ENCODE measurements around the gene ERICH6B. TPM values are rescaled to one million over a fixed set of nuclear protein-coding genes. Genes with fewer than 3 reads are reported as not detected.

The ERICH6B gene
- total RNA-seq, 1 donor from 2014 or later: not detected

GRCh38 chr13:45540195-45540594, 75.3 kb downstream of the ERICH6B start:
- no peaks in the 10 kb centered on the region for H3K27me3 ChIP-seq (ENCODE audit: control insufficient read depth, insufficient read depth, low read length)
- FAIRE-seq (no peak), DNase-seq (ENCODE audit: low read depth) (no peak)
- no peak for TF ChIP-seq CTCF (IDR thresholded peaks at IDR 0.05; ENCODE audit: insufficient read depth, low read length, severe bottlenecking)
- no peak overlapping the region for H3K4me3 ChIP-seq (ENCODE audit: low read depth, low read length)
- H3K36me3 ChIP-seq (ENCODE audit: control insufficient read depth, insufficient read depth, low read length): peaks cover 2% of the 10 kb centered on the region

GRCh38 chr13:45538382-45538781, 77.2 kb downstream of the ERICH6B start:
- Histone ChIP-seq H3K4me3 (ENCODE audit: low read depth, low read length) (no peak overlapping the region), H3K36me3 (ENCODE audit: control insufficient read depth, insufficient read depth, low read length) (peaks cover 4% of the 10 kb centered on the region), H3K27me3 (ENCODE audit: control insufficient read depth, insufficient read depth, low read length) (no peaks in the 10 kb centered on the region)
- DNase-seq (ENCODE audit: low read depth) (no peak), FAIRE-seq (peak; percentile 72)
- TF ChIP-seq CTCF (IDR thresholded peaks at IDR 0.05; ENCODE audit: insufficient read depth, low read length, severe bottlenecking): no peak

GRCh38 chr13:45537516-45537915, 78.0 kb downstream of the ERICH6B start:
- FAIRE-seq: no peak
- no peak for DNase-seq (ENCODE audit: low read depth)
- peaks cover 4% of the 10 kb centered on the region for H3K36me3 ChIP-seq (ENCODE audit: control insufficient read depth, insufficient read depth, low read length)
- TF ChIP-seq CTCF (IDR thresholded peaks at IDR 0.05; ENCODE audit: insufficient read depth, low read length, severe bottlenecking): no peak
- H3K27me3 ChIP-seq (ENCODE audit: control insufficient read depth, insufficient read depth, low read length): no peaks in the 10 kb centered on the region
- no peak overlapping the region for H3K4me3 ChIP-seq (ENCODE audit: low read depth, low read length)

GRCh38 chr13:45536224-45536623, 79.3 kb downstream of the ERICH6B start:
- Histone ChIP-seq H3K27me3 (ENCODE audit: control insufficient read depth, insufficient read depth, low read length) (no peaks in the 10 kb centered on the region), H3K36me3 (ENCODE audit: control insufficient read depth, insufficient read depth, low read length) (peaks cover 5% of the 10 kb centered on the region)
- no peak for FAIRE-seq

GRCh38 chr13:45534604-45535003, 80.9 kb downstream of the ERICH6B start:
- DNase-seq (ENCODE audit: low read depth): no peak
- Histone ChIP-seq H3K27me3 (ENCODE audit: control insufficient read depth, insufficient read depth, low read length) (no peaks in the 10 kb centered on the region), H3K36me3 (ENCODE audit: control insufficient read depth, insufficient read depth, low read length) (peaks cover 5% of the 10 kb centered on the region), H3K4me3 (ENCODE audit: low read depth, low read length) (no peak overlapping the region)
- FAIRE-seq: no peak
- TF ChIP-seq CTCF (IDR thresholded peaks at IDR 0.05; ENCODE audit: insufficient read depth, low read length, severe bottlenecking): no peak

More at GRCh38 chr13:45536224-45536623, 79.3 kb downstream of the ERICH6B start:
- H3K4me3 ChIP-seq (ENCODE audit: low read depth, low read length): no peak overlapping the region
- DNase-seq (ENCODE audit: low read depth): no peak
- no peak for TF ChIP-seq CTCF (IDR thresholded peaks at IDR 0.05; ENCODE audit: insufficient read depth, low read length, severe bottlenecking)

- no peak overlapping the region for H3K4me3 ChIP-seq (ENCODE audit: low read depth, low read length)
- no peak for TF ChIP-seq CTCF (IDR thresholded peaks at IDR 0.05; ENCODE audit: insufficient read depth, low read length, severe bottlenecking)
- no peaks in the 10 kb centered on the region for H3K27me3 ChIP-seq (ENCODE audit: control insufficient read depth, insufficient read depth, low read length)
- FAIRE-seq (no peak), DNase-seq (ENCODE audit: low read depth) (peak; percentile 76)
- H3K36me3 ChIP-seq (ENCODE audit: control insufficient read depth, insufficient read depth, low read length): peaks cover 6% of the 10 kb centered on the region
These were observed 85.8 kb downstream of the ERICH6B start for GRCh38 chr13:45529758-45530157.
